Measurements from ENCODE around the gene NSMCE4A. TPM values are rescaled to one million over a fixed set of nuclear protein-coding genes. Genes with fewer than 3 reads are reported as not detected.
"Not testable (repeated sequence)": the region's sequence is repeated elsewhere in the genome, so short reads cannot be mapped to it uniquely, and the experiment has no call there.

Gene NSMCE4A
- total and polyA plus RNA-seq, 2 of the 8 experiments (the other 6 are each of a cell fraction or from before 2014, with no cell fraction given): 48.6 to 66.0 TPM

DNA sequence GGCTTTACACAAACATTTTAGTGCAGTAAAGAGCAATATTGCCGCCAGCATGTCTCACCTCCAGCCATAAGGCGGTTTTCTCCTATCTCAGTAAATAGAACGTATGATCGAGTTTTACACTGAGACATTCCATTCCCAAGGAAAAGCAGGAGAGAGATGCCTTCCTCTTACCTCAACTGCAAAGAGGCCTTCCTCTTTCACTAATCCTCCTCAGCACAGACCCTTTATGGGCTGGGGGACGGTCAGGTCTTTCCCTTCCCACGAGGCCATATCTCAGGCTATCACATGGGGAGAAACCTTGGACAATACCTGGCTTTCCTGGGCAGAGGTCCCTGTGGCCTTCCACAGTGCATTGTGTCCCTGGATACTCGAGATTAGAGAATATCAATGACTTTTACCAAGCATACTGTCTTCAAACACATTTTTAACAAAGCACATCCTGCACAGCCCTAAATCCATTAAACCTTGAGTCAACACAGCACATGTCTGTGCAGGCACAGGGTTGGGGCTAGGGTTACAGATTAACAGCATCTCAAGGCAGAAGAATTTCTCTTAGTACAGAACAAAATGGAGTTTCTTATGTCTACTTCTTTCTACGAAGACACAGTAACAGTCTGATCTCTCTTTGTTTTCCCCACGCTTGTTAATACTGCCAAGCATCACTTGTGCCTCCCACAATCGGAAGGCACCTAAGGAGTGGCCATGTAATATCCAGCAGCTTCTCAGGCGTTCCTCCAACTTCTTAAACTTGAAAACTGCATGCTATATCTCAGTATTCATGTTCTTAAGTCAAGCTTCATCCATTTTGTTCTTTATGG, 44.5 kb downstream of the NSMCE4A start:
- H2AK5ac ChIP-seq (ENCODE audit: low read depth, low read length); H3K9me3 ChIP-seq (ENCODE audit: insufficient read depth in 2 of 2, low read depth in 1 of 2, low read length in 1 of 2); H2BK120ac ChIP-seq (replicated peaks; ENCODE audit: low read depth, low read length); H2AFZ ChIP-seq (ENCODE audit: low read length); H3K14ac ChIP-seq (ENCODE audit: insufficient read length); H4K91ac ChIP-seq (replicated peaks; ENCODE audit: insufficient read length, low read length); H3K4me1 ChIP-seq (replicated peaks in 1 of 4; ENCODE audit: control insufficient read depth in 3 of 4, insufficient read depth in 4 of 4, low read length in 3 of 4); H4K5ac ChIP-seq (ENCODE audit: insufficient read length, low read depth, low read length); H3K18ac ChIP-seq (ENCODE audit: extremely low read depth, low read length); H3K27me3 ChIP-seq (replicated peaks in 1 of 4; ENCODE audit: control insufficient read depth in 3 of 4, extremely low read depth in 1 of 4, insufficient read depth in 3 of 4, low read length in 3 of 4); DNase-seq (ENCODE audit: low read depth in 1 of 2, low spot score in 2 of 2); H3K27ac ChIP-seq (ENCODE audit: low read depth, low read length); H3K9ac ChIP-seq (replicated peaks in 1 of 4; ENCODE audit: extremely low read depth in 1 of 4, low read depth in 3 of 4, low read length in 3 of 4); H4K20me1 ChIP-seq (replicated peaks in 1 of 2; ENCODE audit: control insufficient read depth in 1 of 2, insufficient read depth in 2 of 2, low read length in 2 of 2); H3K36me3 ChIP-seq (ENCODE audit: control insufficient read depth in 2 of 4, insufficient read depth in 4 of 4, low read length in 3 of 4); H3K4ac ChIP-seq (replicated peaks; ENCODE audit: insufficient read length, low read depth, low read length); H2BK15ac ChIP-seq (ENCODE audit: low read length); H3K23me2 ChIP-seq (ENCODE audit: low read depth, low read length); H2BK5ac ChIP-seq (ENCODE audit: low read depth, low read length); H4K8ac ChIP-seq (ENCODE audit: extremely low read depth, insufficient read depth, low read length); H3K23ac ChIP-seq (ENCODE audit: insufficient read length); FAIRE-seq; H3K79me1 ChIP-seq (ENCODE audit: low read depth, low read length); H3K4me3 ChIP-seq (ENCODE audit: extremely low read depth in 1 of 4, insufficient read depth in 2 of 4, low read depth in 3 of 4, low read length in 4 of 4); H2BK12ac ChIP-seq (ENCODE audit: low read depth, low read length); H3K56ac ChIP-seq (replicated peaks; ENCODE audit: insufficient read length, low read depth, low read length); H3K4me2 ChIP-seq (ENCODE audit: insufficient read depth in 1 of 2, low read depth in 2 of 2, low read length in 2 of 2); H2BK20ac ChIP-seq (ENCODE audit: low read length): not testable (repeated sequence)
- CTCF ChIA-PET (ENCODE audit: partially characterized antibody): interaction anchor here (0.6 kb wide), 1 partner anchor 86 kb away, joined by 3 read pairs; no protein-coding TSS in a partner anchor
- H3K79me2 ChIP-seq (ENCODE audit: control insufficient read depth in 1 of 2, insufficient read depth in 2 of 2, low read length in 2 of 2): peaks cover 0 to 22% of the 10 kb centered on the region in 2 experiments; a peak in 3 of 4 replicates
- WGBS, 2 experiments (ENCODE audit: extremely low coverage in 1 of 2, insufficient coverage in 1 of 2, insufficient read length in 1 of 2, insufficient replicate concordance in 2 of 2, low coverage in 1 of 2, low lambda C conversion rate in 2 of 2, missing lambda C conversion rate in 1 of 2): 84% methylated on average over 11 of the region's 11 CpGs; no CpG with 5 or more reads in 1 of the 2 experiments
- POLR2A ChIA-PET (ENCODE audit: partially characterized antibody): interaction anchor here (0.7 to 1.6 kb wide), 2 partner anchors 10 to 802 kb away, joined by 3 read pairs; no protein-coding TSS in a partner anchor

Data from H1 (cell line).